CD4-positive, alpha-beta T cell treated with Interleukin-15 for 1 hour (primary cell): ENCODE measurements around the gene RBSN.

ENCODE experiments used
- DNase-seq: peaks from one replicate; pipeline ENCODE4 v3.0.0-alpha.2; 2020

The RBSN gene

DNA sequence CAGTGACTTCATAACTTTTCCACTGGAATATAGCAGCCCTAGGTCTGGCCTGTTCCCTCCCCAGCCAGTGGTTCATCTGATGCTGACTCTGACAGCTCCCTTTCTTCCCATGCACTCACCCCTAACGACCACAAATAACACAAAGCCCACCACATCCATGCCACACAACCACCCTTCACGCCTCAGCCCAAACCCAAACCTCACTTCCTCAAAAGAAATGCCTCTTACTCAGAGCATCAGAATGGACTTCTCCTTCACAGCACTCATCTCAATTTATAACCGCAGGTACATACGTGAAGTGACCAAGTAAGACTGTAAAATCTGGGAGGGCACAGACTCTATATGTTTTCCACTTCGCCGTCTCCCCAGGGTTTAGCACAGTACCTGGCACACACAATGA lies 1.1 kb downstream of the RBSN start:
- DNase-seq = peak; percentile 52

DNA sequence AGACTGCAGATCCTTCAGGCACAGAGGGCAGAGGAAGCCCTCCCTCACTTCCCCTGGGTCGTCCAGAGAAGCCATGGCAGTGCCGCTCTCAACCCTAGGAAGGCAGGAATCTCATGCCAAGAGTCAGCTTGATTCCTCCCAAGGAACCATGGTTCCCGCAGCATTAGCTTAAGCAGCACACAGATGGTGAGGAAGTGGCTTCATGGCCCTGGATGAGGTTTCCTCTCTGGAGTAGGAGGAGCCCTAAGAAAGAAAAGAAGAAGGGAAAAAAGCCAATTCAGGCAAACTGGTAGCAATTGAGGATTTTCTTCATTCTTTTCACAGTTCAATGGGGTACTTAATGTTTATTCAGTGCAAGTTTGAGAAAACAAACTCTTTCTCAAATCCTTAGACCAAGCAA lies 2.9 kb downstream of the RBSN start:
- no peak for DNase-seq

DNA sequence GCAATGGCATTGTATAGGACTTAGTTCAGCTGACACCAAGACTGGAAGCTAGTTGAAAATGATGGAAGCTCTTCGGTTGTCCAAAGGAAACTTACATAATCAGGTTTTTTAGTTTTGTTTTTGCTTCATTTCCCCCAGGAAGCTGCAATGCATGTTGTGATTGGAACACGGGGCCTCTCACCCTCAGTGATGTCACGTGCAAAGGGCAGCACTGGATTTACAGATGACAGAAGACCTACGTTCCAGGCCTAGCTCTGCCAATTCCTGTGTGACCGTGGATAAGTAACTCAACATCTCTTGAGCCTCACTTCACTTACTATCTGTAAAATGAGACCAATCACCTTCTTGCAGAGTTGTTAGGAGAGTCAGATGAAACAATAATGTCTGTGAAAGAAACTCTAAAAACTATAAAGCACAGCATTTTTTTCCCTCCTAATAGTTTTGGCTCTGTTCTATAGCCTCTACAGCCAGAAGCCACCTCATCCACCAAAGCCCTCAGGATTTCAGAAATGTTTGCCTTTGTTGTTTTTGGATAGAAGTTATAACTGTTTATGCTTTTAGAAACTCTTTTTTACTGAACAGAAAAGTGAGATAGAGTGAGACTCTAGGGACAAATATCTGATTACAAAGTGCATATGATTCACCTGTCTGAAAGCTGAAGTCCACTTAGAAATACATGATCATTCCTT lies 4.6 kb downstream of the RBSN start:
- DNase-seq = no peak

DNA sequence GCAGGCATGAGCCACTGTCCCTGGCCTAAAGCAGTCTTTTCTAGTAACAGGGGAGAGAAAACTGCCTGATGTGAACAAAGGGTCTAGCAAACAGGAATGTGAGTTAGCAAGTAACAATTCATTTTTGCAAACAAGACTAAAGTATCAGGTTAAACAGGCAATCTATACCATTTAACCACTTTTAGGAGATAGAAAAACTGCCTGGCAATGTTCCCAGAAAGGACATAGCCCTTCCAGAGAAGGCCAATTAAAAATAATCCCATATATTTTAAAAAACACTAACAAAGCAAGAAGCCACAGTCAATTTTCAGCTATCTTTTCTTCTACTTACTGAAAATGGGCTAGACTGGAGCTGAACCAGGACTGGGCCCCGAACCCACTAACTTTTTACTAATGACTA lies 6.3 kb downstream of the RBSN start:
- no peak for DNase-seq

DNA sequence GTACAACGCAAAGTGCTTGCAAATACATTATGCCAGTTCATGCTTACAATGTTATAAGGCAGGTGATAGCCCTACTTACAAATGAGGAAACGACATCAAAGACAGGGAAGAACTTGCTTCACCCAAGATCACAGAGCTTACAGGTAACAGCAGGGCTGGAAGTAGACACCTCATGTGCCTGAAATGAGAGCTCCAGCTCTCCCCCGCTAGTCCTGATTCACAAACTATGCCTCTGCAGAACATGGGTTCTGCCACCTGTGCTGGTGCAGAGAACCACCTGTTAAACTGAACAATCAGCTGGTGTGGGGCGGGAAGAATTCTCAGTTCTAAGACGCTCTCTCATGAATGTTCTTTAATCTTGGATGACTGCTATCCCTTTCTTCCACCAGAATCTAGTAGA lies 7.4 kb downstream of the RBSN start:
- DNase-seq = no peak

DNA sequence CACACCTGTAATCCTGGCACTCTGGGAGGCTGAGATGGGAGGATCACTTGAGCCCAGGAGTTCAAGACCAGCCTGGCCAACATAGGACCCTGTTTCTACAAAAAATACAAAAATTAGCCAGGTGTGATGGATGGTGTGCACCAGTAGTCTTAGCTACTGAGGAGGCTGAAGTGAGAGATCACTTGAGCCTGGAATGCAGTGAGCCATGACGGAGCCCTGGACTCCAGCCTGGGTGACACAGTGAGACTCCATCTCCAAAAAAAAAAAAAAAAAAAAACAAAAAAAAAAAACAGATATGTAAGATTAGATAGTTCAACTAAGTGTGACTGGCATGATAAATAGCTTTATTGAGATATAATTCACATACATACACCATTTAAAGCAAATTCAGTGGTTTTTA lies 9.7 kb downstream of the RBSN start:
- DNase-seq = no peak

DNA sequence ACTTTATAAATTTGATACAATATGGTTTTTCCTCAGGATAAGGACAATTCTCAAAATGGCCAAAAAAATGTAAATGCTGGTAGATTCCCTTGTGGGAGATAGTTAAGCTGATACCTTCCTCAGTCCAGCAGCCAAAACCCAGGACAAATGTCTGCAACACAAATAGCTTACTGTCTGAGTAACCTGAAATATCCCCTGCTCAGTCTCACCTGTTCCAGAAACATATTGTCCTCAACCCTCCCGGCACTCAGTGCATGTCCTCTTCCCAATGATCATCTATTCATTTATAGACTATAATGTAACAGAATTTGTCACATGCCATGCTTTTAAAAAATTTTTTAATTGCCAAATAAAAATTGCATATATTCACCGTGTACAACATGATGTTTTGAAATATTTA lies 12.2 kb downstream of the RBSN start:
- DNase-seq = no peak

DNA sequence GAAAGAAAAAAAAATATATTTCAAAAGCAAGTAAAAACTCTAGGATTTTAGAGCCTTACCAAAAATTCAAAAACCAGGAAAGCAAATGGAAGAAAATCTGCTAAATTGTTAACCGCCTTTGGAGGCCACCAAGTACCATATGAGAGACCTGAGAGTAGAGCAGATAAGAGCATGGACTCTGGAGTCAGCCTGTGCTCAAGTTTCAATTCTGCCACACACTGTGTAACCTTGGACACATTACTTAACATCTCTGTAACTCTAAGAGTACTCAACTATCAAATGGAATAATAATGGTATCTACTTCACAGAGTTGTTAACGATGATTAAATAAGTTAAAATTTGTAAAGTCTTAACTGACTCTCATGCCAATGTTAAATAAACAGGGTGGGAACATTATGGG lies 12.7 kb downstream of the RBSN start:
- no peak for DNase-seq

DNA sequence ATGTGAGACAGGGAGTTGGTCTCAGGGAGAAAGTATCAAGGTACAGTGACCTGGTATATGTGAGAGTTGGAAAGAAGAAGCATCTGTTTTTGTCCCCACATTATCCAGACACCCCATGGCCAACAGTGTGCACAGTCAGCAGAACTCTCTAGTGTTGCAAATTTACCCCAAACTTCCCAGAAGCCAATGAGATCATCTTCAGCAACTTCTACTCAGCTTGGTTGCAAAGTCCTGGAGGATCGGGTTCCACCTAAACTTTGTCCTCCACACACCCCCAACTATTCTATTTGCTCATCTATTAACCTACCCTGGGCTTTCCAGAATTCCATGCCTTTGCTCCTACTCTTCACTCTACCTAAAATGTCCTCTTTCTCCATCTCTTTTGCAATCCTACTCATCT lies 15.7 kb downstream of the RBSN start:
- no peak for DNase-seq

DNA sequence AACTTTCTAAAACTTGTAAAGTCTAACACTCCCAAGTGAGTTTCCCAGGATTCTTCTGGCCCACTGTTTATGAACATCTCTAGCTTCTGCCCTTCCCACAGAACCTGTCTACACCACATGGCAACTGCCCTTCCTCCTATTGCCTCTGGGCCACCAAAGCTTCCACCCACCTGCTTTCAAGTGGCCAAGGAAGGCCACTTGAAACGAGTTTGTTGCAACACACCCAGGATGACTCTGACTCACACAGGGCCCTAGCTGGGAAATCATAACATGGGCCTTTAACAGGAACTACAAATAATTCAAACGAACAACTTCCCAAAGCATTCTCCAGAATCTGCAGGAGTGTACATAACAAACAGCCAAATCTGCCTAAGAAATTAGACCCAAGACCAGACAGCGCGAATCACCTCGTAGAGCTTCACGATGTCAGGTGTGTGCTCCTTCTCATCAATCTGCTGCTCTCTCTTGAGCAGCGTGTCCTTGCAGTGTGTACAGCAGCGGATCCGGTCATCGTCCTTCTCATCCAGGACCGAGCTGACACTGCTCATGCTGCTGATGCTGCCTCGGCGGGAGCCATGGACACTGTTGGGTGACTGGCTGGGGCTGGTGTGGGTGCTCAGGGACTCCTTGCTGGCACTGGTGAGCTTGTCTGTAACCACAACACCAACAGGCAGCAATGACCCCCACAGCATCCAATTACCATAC lies 16.8 kb downstream of the RBSN start:
- no peak for DNase-seq

DNA sequence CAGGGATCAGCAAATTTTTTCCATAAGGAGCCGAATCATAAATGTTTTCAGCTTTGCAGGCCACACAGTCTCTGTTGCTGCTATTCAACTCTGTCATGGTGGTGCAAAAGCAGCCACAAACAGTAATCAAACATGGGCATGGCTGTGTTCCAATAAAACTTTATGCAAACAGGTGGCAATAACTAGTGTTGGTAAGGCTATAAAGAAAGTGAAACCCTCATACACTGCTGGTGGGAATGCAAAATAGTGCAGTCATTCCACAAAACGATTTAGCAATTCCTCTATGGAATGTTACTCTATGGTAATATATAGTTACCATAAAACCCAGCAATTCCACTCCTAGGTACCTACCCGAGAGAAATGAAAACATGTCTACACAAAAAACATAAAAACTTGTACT lies 19.9 kb downstream of the RBSN start:
- DNase-seq = no peak

DNA sequence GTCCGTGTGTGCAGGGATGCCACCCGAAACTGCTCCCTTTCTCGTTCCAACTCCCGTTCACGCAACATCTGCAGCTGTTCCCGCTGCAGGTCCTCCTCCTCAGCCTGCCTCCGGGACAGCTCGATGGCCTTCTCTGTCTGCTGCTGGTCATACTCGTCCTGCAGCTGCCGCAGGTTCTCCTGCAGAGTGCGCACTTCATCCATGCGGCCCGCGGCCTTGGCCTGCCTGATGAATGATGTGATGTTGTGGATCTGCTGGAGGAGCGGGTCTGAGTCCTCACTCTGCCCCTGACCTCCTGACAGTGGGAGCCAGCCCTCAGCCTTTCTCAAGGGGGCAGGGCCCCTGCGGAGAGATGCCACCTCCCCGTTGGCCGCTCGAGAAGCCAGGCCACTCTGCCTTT lies 24.4 kb downstream of the RBSN start:
- no peak for DNase-seq

DNA sequence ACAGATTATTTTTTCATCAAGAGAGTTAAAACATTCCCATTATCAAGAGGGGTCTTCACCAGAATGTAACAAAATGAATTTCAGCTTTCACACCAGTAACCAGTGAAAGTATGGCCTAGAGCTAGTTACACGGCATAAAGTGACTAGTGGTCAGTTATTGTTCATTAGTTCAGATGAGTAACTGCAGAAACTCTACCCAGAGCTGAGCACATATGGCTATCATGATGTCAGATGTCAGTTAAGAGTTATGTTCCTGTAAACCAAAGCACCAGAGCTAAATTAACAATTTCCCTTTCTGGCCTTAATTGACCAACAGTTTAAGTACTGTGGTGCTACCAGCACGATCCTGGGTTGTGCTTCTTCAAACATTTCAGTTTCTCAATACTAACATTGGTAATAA lies 27.2 kb downstream of the RBSN start:
- DNase-seq = no peak

DNA sequence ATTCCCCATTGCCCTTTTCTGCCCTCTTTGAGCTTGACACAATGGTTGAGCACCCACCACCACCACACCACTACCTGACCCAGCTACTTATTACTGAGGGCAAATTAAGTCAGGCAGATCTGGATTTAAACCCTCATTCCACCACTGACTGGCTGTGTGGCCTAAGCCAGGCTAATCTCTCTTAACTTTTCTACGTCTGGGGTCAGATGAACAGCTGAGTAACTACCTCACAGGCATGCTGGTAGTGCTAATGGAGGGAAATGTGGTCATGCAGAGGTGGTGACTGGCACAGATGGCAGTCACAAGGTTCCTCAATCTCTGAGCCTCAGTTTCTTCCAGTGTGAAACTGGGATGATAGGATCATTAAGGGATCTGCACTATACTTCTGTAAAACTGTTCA lies 29.5 kb downstream of the RBSN start:
- DNase-seq = no peak

DNA sequence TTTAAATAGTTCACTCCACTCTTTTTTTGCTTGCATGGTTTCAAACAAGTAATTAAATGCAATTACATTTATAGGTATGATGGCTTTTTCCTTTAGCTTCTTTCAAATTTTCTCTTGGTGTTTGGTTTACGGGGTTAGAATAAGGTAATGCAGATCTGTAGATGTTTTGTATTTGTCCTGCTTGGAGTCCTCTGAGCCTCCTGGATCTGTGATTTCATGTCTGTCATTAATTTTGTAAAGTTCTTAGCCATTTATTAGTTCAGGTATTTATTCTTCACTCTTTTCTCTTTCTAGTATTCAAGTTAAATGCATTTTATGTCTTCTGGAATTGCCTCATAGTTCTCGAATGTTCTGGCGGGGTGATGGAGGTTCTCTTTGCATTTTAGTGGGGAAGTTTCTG lies 32.5 kb downstream of the RBSN start:
- DNase-seq = no peak

DNA sequence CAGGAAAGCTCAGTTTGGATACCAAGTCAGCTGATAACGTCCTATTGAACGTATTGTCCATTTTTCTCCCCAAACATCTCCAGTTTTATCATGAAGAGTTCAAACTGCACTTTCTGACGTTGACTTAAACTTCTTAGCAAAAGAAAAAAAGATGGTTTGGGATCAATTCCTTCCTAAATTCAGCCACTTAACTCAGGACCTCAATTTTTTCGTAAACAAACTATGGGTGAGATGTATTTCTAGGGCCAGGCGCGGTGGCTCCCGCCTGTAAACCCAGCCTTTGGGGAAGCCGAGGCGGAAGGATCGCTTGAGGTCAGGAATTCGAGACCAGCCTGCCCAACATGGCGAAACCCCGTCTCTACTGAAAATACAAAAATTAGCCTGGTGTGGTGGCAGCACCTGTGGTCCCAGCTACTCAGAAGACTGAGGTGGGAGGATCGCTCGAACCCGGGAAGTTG lies 33.4 kb downstream of the RBSN start:
- no peak for DNase-seq

DNA sequence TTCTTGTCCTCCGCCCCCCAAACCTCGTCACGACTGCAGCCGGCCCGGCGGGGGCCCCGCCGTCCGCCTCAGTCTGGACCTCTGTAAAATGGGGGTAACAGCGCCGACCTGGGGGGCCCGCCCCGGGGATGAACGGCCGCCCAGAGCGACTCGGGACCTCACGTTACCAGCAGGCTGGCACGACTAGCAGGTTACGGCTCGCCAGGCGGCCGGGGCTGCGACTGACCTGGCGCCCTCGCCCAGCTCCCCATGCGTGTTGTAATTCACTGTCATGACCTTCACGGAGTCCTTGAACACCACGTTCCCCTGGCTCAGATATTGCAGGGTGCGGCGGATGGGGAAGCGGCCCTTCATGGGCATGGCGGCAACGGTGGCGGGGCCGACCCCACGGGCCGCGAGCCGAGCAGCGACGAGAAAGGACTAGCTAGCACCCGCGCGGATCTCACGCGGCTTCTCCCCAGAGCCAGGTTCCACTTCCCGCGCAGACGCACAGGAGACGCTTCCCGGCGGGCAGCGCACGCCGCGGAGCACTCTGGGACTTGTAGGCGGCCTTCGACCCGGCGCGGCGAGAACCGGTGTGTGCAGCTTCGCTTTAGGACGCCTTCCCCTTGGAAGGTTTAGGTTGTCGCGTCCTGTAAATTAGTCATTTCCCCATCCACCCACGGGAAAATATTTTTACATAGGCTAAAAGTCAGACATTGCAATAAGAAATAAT lies 34.0 kb downstream of the RBSN start, which contains the start of gene MRPS25:
Gene MRPS25, minus strand, starts transcription at position 481 of the 715 bp plus-strand sequence. Its CDS starts 121 bp downstream, at position 360.
- peak; percentile 89 for DNase-seq

DNA sequence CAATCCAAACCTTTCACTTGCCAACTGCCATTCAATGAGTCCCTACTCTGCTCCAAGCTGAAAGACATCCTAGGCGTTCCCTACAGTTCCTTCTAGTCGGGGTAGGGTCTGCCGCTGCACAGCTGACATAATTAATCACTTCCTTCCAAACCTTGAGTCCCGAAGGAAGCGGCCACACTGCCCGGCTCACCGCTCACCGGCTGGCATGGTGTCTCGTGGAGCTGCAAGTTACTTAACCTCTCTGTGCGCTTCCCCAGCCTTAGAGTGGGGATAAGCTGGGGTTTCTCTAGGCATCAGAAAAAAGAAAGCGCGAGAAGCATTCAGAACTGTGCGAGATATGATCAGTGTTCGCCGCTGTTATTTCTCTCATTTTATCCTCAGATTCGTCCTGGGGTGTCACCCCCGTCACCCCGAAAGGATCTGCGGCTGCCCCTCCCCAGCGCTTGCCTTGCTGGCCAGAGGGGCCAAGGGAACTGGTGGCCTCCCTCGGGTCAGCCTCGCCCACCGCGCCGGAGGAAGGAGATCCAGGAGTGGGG lies 34.6 kb downstream of the RBSN start:
- DNase-seq = no peak

DNA sequence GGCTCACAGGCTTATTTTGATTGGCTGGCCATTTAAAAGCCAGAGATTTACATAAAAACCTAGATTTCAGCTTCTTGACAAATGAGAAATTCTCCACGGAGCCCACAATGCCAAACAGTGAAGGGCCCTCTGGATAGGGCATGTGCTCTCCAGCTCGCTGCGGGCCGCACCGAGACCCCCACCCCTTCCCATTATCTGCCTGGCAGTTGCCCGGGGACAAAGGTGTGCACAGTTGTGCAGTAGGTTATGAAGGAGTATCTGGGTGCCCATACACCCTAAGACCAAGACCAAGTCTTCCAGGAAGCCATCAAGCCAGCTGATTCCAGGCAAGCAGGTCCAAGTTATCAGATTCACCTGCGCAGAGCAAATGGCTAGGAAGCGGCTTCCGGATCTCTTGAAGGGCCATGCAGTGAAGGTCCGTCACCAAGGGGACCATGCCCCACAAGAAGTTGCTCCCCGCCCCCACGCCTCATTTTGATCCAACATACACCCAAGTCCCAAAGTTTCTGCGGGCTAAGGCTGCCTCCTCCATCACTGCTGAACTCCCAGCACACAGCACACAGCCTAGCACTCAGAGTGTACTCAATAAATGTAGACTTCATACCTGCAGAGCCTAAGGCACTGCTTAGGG lies 35.2 kb downstream of the RBSN start:
- DNase-seq = no peak

DNA sequence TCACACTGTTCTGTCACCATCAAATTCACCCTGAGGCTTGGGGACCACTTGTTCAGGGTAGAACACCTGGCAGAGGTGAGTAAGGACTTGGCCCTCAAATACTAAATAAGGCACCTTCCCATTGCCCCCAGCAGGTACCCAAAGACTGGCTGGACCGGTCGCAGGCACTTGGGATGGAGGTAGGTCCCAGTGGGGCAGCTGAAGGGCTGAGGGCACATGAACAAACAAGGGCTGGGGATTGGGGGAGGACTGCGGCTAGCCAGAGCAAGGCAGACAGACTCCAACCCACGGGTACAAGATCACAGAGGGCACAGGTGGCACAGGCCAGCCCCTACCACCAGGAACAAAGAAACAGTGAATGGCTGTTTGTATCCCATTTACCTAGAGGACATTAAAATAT lies 35.7 kb downstream of the RBSN start:
- DNase-seq = no peak

DNA sequence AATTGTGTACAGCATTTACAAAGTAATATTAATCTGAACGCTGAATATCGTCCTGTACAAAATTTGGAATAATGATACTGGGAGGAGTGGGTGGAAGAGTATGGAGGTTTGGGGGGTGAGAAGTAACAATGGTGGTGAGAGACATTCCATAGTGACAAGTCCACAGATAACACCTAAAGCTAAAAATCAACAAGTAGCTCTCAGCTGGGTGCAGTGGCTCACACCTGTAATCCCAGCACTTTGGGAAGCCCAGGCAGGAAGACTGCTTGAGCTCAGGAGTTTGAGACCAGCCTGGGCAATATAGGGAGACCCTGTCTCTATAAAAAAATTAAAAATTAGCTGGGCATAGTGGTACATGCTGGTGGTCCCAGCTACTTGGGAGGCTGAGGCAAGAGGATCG lies 38.9 kb downstream of the RBSN start:
- DNase-seq = no peak

DNA sequence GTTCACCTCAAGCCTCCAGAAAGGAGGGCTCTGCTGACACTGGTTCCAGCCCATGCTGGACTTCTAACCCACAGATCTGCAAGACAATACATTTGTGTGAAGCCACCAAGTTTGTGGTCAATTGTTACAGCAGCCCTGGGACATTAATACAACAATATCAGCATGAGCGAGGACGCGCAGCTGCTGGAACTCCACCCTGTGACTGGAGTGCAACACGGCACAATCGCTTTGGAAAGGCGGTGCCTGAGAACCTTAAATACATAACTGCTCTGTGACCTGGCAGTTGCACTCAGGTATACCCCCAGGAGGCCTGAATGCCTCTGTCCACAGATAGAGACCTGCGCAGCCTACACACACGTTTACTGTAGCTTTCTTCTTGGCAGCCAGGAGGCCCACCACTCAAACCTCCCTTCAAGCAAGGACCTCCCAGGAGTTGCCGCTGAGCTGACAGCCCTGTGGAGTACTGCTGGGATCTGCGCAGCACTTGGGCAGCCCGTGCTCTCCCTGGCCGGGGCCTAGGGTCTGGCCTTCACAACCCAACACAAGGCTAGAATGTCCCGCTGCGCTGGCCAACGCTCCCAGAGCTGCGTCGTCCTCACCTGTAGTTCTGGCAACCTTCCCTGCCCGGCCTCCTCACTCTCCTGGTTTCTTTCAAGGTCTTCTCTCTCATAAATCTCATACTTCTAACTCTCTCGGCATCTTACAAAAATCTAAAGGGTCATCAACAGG lies 42.1 kb downstream of the RBSN start:
- DNase-seq = no peak
